ENCODE data around the gene SLC25A47.
A peak's percentile ranks its signal among the peaks of the same experiment; 100 is the strongest.
"Not testable (repeated sequence)": the region's sequence is repeated elsewhere in the genome, so short reads cannot be mapped to it uniquely, and the experiment has no call there.

The SLC25A47 gene

DNA sequence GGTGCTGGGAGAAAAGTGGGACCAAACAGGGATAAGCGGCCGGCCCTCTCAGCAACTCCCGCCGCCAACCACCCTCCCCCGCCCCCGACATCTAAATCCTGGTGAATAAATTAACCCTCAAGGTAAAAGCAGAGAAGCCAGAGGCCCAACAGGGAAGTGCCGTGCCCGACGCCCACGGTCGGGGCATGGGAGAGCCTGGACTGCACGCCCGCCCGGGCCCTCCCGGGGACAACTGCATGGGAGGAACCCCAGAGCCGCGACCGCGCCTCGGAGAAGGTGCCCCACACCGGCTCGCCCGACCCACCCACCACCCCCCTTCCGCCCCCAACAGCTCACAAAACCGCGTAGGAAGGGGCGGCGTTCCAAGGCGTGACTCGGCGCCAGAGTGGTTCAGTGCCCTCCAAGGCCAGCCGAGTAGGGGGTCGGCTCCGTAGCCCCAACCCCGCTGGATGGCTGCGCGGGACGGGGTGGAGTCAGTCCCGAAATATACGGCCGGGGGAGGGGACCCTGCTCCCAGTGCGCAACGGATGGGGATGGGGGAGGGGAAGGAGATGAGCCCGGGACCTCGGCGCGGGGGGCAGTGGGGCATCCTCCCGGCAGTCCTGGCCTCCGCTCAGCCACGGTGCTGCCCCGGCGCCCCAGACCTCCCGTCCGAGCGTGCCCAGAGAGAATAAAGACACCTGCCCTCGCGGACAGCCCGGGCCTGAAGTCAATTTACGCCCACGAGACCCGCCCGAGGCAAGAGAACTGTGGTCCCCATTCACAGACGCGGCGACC is 17.6 kb upstream of the SLC25A47 start:
- no peak for DNase-seq (ENCODE audit: low read depth in 2 of 2)

DNA sequence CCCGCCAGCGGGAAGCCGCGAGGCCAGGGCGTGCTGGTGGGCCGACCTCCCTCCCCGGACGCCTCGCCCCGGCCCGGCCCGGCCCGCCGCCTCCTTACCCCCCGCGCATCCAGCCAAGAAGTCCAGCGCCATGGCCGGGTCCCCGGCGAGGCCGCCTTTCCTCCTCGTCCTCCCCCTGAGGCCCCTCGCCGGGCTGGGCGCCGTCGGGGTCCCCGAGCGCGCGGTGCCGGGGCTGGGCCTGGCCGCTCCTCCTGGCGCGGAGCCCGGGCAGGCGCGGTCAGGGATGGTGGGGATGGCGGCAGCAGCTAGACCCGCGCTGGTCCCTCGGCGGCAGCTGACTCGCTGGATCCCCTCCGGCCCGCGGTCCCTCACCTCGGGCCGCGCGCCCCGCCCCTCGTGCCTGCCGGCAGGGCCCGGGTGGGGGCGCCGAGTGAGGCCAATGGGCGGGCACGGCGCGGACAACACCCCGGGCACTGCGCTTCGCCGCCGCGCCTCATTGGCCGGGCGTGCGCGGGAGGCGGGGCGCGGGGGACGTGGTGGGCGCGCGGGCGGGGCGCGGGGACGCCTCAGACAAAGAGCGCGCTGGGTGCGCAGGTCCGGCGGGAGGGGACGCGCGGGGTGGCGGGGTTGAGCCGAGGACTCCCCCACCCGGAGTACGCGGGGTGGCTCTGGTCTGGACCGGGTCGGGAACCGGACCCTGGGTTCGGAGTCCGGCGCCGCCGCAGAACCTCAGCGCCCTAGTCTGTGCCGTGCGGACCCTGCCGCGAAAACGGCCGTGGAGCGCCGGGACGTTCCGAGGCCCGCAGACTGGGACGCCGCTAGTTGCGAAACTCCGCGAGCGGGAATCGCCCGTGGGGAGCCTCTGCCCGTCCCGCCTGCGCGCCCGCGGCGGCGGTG is 16.8 kb upstream of the SLC25A47 start, which contains the start of gene SLC25A29:
Gene SLC25A29, minus strand, starts transcription at position 344 of the 897 bp plus-strand sequence. Its CDS starts 212 bp downstream, at position 132.
- DNase-seq (ENCODE audit: low read depth in 2 of 2) = peak; percentile 57 to 73

DNA sequence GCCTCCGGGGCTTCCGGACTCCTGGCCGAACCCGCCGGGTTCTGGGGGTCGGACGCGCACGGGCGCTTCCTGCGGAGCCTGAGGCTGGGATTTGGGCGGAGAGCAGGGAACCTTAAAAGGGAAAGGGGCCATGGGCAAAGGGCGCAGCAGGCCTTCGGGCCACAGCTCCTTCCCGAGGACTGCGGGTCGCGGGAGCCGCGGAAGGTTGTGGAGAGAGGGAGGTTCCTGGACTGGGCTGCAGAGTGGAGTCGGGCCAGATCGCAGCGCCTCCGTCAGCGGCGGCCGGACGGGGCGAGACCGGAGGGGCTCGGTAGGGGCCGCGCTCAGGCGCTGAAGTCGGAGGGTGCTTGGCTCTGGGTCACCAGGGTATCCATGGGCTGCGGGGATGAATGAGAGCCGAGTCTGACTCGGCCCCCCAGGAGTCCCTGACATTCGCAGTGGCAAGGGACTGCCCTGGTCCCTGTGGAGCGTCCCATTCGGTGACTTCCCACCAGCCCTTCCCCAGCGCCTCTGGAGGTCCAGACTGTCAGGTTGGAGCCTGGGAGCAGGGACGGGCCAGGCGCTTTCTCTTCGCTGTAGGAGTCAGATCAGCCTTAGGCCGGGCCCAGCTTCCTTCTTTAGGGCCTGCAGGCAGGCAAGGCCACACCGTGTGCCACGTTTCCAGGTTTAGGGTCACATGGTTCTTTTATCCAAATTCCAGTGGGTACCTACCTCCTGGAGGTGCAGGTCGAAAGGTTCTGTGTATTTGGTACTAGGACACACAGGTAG is 16.0 kb upstream of the SLC25A47 start:
- DNase-seq (ENCODE audit: low read depth in 2 of 2) = no peak

DNA sequence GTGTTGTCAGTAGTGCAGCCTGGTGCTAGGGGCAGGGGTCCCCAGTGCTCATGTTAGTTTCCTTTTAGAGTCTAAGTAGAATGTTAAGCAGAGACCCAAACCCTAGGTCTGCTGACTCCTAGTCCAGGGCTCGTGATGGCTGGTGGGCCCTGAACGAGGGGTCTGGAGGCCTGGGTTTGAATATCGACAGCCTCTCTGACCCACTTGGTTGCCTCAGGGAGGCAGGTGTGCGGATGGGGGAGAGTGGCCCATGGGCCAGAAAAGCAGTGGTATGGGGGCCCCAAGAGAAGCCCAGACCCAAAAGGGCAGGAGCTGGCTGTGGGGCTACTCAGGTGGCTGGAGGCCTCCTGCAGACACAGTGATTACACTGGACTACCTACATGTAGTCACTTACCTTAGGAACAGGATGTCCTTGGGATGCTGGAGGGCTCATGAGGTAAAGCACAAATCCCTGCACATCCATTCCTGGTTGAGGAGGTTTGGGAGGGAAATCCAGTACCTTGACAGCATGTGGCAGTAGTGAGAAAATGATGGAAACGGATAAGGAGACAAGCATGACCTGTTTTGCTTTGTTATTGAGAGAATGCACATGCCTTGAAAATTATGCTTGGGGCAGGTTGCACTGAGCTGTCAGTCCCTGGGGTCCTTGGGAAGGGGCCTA is 15.2 kb upstream of the SLC25A47 start:
- DNase-seq (ENCODE audit: low read depth in 2 of 2) = no peak

DNA sequence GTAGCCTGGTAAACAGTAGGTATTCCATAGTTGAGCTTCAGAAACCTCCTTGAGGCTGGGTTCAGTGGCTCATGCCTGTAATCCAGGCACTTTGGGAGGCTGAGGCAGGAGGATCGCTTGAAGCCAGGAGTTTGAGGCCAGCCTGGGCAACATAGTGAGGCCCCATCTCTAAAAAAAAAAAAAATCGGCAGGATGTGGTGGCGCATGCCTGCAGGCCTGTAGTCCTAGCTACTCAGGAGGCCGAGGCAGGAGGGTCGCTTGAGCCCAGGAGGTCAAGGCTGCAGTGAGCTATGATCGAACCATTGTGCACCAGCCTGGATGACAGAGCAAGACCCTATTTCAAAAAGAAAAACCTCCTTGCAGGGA is 14.7 kb upstream of the SLC25A47 start:
- DNase-seq (ENCODE audit: low read depth in 2 of 2) = not testable (repeated sequence)

DNA sequence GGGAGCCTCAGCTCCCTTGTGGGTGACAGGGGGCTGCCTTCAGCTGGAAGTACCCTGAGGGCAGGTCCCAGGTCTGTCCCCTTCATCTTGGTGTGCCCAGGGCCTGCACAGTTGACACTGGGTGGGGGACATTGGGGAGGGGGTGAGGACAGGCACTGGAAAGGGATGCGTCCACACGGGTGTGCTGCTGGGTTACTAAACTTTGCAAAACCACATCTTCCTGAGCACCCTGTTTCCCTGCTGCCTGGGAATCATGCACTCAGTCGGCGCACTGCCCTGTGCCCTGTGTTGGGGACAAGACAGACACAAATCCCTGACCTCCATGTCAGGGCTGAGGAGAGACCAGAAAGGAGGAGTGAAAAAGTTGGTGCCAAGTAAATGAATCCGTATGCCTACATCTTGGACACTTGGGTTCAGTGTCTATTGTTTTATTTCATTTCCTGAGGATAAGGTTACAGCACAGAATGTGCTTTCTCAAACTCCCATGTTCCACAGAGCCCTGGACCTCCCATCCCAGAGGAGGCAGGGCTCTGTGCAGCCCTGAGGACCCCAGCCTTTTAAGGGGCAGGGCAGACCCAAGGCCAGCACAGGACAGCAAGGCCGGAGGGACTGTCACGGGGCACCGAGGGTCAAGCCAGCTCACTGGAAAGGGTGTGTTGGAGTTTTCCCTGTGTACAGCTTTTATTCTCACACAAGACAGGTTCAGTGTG is 14.0 kb upstream of the SLC25A47 start:
- no peak for DNase-seq (ENCODE audit: low read depth in 2 of 2)

DNA sequence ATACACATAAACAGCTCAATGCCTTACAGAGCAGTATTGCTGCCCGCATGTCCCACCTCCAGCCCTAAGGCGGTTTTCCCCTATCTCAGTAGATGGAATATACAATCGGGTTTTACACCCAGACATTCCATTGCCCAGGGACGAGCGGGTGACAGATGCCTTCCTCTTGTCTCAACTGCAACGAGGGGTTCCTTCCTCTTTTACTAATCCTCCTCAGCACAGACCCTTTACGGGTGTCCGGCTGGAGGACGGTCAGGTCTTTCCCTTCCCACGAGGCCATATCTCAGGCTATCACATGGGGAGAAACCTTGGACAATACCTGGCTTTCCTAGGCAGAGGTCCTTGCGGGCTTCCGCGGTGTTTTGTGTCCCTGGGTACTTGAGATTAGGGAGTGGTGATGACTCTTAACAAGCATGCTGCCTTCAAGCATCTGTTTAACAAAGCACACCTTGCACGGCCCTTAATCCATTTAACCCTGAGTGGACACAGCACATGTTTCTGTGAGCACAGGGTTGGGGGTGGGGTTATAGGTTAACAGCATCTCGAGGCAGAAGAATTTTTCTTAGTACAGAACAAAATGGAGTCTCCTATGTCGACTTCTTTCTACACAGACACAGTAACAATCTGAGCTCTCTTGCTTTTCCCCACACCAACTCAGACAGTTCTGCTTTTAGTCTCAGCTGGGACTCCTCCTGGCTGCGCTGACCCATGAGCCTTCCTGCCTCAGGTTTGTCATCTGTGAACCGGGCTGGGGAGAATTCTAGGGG is 10.8 kb upstream of the SLC25A47 start:
- DNase-seq (ENCODE audit: low read depth in 2 of 2) = not testable (repeated sequence)

DNA sequence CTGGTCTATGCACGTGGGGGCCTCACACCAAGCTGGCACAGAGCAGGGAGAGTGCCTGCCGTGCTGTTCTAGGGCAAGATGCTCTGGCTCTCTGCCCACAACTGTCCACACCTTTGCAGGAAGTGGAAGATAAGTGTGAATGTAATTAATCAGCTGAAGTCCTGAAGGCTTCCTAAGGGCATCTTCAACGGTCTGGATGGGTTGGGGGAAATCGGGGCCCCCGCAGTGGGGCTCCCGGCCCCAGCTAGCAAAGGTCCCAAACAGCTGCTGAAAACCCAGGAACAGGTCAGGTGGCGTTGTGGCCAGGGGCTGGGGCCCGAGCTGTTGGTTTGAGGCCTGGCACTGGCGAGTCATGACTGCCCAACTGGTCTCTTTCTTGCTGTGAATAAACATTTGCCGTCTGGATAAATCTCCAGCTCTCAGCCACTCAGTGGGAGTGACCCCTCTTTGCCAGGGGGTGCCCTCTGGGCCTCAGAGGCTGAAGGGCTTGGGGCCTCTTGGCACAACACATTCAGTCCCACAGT is 10.2 kb upstream of the SLC25A47 start:
- no peak for DNase-seq (ENCODE audit: low read depth in 2 of 2)

DNA sequence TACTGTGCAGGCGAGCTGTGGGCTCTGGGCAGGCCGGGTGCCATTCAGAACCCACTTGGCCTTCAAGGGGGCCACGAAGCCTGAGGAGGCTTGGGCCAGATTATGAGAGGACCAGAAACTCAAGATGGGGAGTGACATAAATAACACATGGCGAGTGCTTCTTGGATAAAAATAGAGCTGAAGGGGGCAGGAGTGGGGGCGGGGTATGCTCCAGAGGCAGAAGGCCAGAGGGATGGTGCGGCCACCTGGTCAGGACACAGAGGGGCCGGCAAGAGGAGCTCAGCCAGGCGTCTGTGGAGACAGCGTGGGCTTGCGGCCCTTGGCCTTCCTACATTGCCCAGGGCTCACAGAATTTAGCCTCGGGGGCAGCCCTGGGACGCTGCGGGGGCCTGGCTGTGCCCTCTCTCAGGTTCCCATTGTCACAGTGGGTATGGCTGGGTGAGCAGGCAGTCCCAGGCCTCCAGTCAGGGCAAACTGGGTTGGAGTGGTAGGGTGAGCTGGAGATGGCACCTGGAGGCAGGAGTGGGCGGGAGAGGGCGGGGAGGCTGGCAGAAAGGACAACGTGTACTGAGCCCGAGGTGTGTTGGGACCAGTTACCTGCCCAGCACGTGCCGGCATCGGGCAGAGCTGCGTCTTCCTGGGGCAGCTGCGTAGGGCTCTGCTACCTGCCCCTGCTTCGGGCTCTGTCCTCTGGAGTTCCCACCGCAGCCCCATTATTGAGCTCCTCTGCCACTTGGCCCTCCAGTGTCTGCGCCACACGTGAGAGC is 9.5 kb upstream of the SLC25A47 start:
- no peak for DNase-seq (ENCODE audit: low read depth in 2 of 2)

DNA sequence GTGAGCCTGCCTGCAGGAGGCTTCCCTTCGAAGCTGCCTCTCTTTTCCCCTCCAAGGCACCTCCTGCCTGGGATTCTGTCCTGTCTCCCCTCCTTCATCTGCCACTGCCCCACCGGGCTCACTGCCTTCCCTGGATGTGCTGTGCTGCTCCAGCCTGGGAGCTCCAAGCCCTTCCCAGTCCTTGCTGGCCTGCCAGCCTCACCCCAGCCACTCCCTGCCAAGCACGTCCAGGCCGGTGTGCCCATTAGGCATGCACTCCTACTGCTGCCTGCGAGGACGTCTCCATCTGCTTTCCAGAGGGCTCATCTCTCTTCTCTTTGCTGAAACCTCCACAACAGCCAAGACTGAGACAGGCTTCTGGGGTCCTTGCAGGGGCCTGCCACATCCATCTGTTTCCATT is 8.4 kb upstream of the SLC25A47 start:
- no peak for DNase-seq (ENCODE audit: low read depth in 2 of 2)

DNA sequence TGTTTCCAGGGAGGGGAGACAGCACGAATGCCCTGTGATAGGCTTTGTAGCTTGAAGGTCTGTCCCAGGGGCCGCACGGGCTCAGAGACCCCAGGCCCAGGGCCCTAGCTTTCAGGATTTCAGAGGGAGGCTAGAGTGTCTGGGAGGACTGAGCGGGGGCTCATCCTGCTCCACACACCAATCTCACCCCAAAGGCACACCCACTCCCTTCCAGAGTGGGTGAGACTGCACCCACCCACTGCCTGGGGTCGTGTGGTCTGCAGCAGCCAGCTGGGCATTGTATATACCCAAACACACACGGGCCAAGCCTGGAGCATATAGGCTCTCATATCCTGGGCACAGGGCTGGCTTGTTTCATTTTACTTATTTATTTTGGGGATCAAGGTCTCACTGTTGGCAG is 5.8 kb upstream of the SLC25A47 start:
- no peak for DNase-seq (ENCODE audit: low read depth in 2 of 2)

DNA sequence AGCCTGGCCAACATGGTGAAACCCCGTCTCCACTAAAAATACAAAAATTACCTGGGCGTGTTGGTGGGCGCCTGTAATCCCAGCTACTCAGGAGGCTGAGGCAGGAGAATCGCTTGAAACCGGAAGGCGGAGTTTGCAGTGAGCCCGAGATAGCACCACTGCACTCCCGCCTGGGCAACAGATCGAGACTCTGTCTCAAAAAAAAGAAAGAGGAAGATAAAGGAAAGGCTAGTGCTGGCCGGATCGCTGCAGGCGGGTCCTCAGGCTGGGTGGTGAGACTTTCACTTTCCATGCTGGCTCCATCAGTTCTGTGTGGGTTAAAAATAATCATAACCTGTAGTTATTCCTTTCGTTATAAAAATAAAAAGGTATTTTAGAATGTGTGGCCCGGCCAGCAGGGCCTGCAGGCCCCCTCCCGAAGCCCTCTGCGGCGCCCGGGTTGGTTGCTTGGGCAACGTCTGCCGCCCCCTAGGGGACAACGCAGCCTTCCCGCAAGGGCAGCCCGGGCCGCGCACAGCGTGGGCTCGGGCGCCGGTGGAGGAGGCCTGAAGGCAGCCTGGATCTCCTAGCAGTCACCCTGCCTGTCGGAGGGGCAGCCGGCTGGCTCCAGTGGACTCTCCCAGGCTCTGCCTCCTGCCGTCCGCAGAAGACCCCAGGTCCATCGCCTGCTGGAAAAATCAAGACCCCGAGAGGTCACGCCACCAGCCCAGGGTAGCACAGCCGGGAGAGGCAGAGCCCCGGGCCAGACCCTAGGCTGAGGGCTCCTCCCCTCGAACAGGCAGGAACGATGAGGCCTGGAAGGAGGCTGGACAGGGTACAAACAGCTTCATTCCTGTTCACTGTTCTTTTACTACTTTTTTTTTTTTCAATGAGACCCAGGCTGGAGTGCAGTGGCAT is 5.0 kb upstream of the SLC25A47 start:
- DNase-seq (ENCODE audit: low read depth in 2 of 2) = peak; percentile 62 to 75

DNA sequence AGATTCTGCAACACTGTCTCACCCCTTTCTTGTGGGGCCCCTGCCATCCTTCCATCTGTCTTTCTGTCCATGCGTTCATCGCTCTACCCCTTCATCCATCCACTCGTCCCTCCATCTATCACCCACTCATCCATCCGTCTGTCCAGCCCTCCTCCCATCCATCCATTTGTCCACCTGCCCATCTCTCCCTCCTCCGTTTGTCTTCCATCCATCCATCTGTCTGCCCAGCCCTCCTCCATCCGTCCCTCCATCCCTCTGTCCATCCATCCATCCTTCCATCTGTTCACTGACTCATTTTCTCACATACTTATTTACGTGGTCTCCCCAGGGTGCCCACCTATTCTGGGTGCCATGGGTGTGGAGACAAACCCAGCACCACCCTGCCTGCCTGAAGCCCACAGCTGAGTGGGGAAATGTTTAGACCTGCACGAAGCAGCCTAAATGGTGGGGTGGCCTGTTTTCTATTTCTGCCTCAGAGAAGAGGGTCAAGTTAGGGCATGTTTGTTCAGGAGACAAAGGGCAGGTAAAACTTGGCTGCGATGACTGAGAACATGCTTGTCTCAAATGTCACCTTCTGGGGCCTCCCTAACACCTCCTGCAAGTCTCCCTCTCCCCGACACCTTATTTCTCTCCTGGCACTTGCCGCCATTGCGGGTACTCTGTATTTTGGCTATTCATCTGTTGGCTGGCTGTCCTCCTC is 2.8 kb upstream of the SLC25A47 start:
- DNase-seq (ENCODE audit: low read depth in 2 of 2) = no peak

DNA sequence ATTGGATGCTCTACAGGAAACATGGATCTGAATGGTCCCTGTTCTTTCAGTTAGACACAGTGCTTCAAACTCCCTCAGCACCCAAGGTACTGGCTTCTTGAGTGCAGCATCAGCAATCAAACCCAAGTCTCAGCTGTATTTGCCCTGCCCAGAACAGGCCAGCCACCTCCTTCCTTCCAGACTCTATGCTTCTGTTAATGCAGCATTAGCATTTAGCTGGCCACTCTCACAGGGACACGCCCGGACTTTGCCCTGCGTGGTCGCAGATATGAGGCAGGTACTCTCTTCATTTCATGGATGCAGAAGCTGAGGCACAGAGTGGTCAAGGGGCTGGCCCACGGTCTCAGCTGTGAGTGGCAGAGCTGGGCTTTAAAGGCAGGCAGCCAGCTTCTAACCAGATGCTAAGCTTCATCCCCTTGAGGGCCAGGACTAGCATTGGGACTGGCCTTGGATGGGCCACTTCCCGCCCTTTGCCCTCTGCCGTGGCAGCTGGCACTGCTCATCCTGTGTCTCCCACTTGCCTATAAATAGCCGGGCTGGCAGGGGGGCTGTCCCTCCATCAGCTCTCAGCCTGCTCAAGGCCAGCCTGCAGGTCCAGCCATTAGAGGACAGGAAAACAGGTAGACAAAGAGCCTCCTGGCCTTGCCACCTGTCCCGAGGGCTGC is 1.5 kb upstream of the SLC25A47 start:
- DNase-seq (ENCODE audit: low read depth in 2 of 2) = no peak

DNA sequence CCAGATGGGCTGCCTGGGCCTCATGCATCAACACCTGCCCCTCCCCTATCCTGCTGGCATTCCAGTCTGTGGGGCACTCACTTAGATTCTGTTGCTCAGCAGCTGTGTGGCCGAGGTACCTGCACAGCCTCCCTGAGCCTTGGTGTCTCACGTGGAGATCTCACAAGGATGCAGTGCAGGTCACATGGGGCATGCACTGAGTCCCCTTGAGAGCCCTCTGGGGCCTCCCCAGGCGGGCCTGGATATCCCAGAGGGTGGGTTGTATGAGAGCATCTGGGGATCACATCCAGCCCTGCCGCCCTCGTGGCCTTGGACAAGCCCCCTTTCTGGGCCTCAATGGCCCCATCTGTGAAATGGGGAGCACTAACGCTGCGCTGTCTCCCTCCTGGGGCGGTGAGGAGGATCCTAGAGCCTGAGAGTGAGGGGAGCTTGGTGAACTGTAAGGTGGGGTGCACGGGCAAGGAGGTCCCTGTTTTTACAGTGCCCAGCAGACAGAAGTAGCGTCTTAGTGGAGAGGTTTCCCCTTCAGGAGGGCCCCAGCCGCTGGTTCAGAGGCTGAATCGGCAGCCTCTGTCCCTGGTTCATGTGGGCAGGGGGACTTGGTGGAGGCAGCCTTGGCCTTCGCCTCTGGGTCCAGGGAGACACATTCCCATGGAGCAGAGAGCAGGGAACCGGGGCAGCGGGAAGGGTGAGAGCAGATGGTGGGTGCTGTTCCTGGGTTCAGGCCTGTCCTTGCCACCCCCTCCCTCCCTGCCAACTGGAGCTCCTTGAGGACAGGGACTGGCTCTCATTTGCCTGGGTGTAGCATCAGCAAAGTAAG is 791 bp upstream of the SLC25A47 start:
- DNase-seq (ENCODE audit: low read depth in 2 of 2) = no peak

DNA sequence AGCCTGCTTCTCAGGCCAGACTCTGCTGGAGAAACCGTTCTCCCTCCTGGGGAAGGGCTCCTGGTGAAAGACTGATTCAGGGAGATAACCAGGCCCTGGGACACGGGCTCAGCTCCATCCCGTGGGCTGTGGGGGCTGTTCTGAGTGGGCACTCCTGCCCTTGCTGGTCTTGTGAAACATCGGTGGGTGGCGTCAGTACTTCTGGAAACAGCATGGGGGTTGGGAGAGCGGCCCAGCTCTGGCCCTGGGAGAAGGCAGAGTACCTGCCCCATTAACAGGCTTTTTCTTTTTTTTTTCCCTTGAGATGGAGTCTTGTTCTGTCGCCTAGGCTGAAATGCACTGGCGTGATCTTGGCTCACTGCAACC is 786 bp downstream of the SLC25A47 start:
- DNase-seq (ENCODE audit: low read depth in 2 of 2) = no peak

All from stimulated activated CD4-positive, alpha-beta T cell treated with anti-CD3 and anti-CD28 coated beads, Interleukin-4, amount 100 ng/mL, for 48 hours (primary cell).